IMR-90 (cell line): ENCODE data around the gene MMP23B. TPM values are rescaled to one million over a fixed set of nuclear protein-coding genes. Genes with fewer than 3 reads are reported as not detected.
A peak's percentile ranks its signal among the peaks of the same experiment; 100 is the strongest.

Experiments
- ATAC-seq: fragments of 200-7000 bp; cut with Tn5 transposase; 2 replicates; pipeline ENCODE4 v1.9.1; 2020; ENCODE audit warnings: low read depth, mild to moderate bottlenecking, moderate library complexity
- BruUV-seq: library from RNA; stranded (reverse); fragments of 400-500 nt; replicated peaks from 2 replicates; lab custom pipeline; 2021; lab: Mats Ljungman, UMichigan
- CTCF ChIA-PET: fragments of 300-600 bp; formaldehyde crosslinking; extraction: SDS; loops from one replicate; lab custom pipeline; 2021; ENCODE audit warnings: antibody characterized with exemption; lab: Yijun Ruan, JAX
- POLR2A ChIA-PET: fragments of 300-600 bp; sonication (Branson Sonifier 250); formaldehyde crosslinking; loops from one replicate; lab custom pipeline; 2022; ENCODE audit warnings: antibody characterized with exemption; ENCODE audit not compliant: unreplicated experiment; lab: Charles Lee
- DNase-seq: peaks from one replicate; pipeline ENCODE4 v3.0.0; 2013
- H2AFZ ChIP-seq: replicated peaks from 2 replicates; pipeline ENCODE3; 2013; ENCODE audit warnings: low read length, mild to moderate bottlenecking; ENCODE audit not compliant: poor library complexity
- H2AK5ac ChIP-seq: 2 replicates; pipeline ENCODE4 v1.6.1; 2013; ENCODE audit warnings: low read depth, low read length, inconsistent platforms
- H2AK9ac ChIP-seq: replicated peaks from 2 replicates; pipeline ENCODE3; 2013; ENCODE audit warnings: mild to moderate bottlenecking, low read depth, low read length, moderate library complexity; ENCODE audit not compliant: poor library complexity
- H2BK120ac ChIP-seq: 2 replicates; pipeline ENCODE4 v1.6.1; 2013; ENCODE audit warnings: low read depth, low read length, inconsistent platforms
- H2BK15ac ChIP-seq: 3 replicates; pipeline ENCODE4 v1.6.1; 2013; ENCODE audit warnings: low read depth, low read length, inconsistent platforms
- H2BK20ac ChIP-seq: 2 replicates; pipeline ENCODE4 v1.6.1; 2013; ENCODE audit warnings: low read depth, mild to moderate bottlenecking, inconsistent platforms, low read length, moderate library complexity
- H2BK5ac ChIP-seq: 2 replicates; pipeline ENCODE4 v1.6.1; 2013; ENCODE audit warnings: mild to moderate bottlenecking, low read depth, low read length, inconsistent platforms; ENCODE audit not compliant: poor library complexity, severe bottlenecking
- H3K14ac ChIP-seq: replicated peaks from 2 replicates; pipeline ENCODE4 v1.6.1; 2013; ENCODE audit warnings: low read depth, low read length, inconsistent platforms
- H3K18ac ChIP-seq: 2 replicates; pipeline ENCODE4 v1.6.1; 2013; ENCODE audit warnings: low read depth, low read length, control low read depth
- H3K23ac ChIP-seq: 2 replicates; pipeline ENCODE4 v1.6.1; 2013; ENCODE audit warnings: low read depth, low read length, inconsistent platforms
- H3K27ac ChIP-seq: 2 replicates; pipeline ENCODE4 v1.5.1; 2013; ENCODE audit warnings: mild to moderate bottlenecking, control low read depth, low read length; ENCODE audit not compliant: insufficient read depth
- H3K27me3 ChIP-seq: 2 replicates; pipeline ENCODE4 v1.6.1; 2013; ENCODE audit warnings: low read length; ENCODE audit not compliant: control insufficient read depth, insufficient read depth
- H3K36me3 ChIP-seq: 2 replicates; pipeline ENCODE4 v1.6.1; 2013; ENCODE audit warnings: low read length, mixed read lengths; ENCODE audit not compliant: control insufficient read depth, insufficient read depth
- H3K4ac ChIP-seq: 2 replicates; pipeline ENCODE4 v1.6.1; 2013; ENCODE audit warnings: low read depth, low read length, inconsistent platforms
- H3K4me1 ChIP-seq: 2 replicates; pipeline ENCODE4 v1.6.1; 2013; ENCODE audit warnings: low read length, mixed read lengths; ENCODE audit not compliant: control insufficient read depth, insufficient read depth
- H3K4me2 ChIP-seq: 2 replicates; pipeline ENCODE4 v1.6.1; 2013; ENCODE audit warnings: low read depth, mild to moderate bottlenecking, control low read depth, low read length, moderate library complexity
- H3K4me3 ChIP-seq: 2 replicates; pipeline ENCODE4 v1.5.1; 2013; ENCODE audit warnings: low read depth, mild to moderate bottlenecking, control low read depth, low read length, moderate library complexity; ENCODE audit not compliant: insufficient read depth
- H3K56ac ChIP-seq: 2 replicates; pipeline ENCODE4 v1.6.1; 2013; ENCODE audit warnings: low read length, inconsistent platforms; ENCODE audit not compliant: insufficient read depth; ENCODE audit errors: extremely low read depth
- H3K79me1 ChIP-seq, 2 experiments: 2 replicates each; pipeline ENCODE4 v1.6.1; 2013; ENCODE audit warnings: low read length in 2 of 2, inconsistent platforms in 1 of 2, low read depth in 1 of 2
- H3K9ac ChIP-seq: 2 replicates; pipeline ENCODE4 v1.6.1; 2013; ENCODE audit warnings: low read depth, low read length, control low read depth
- H3K9me1 ChIP-seq: 2 replicates; pipeline ENCODE4 v1.6.1; 2013; ENCODE audit warnings: low read length, inconsistent platforms; ENCODE audit not compliant: insufficient read depth
- H3K9me3 ChIP-seq: 2 replicates; pipeline ENCODE4 v1.6.1; 2013; ENCODE audit warnings: low read length; ENCODE audit not compliant: control insufficient read depth, insufficient read depth
- H4K20me1 ChIP-seq: 2 replicates; pipeline ENCODE4 v1.6.1; 2013; ENCODE audit warnings: low read length, inconsistent platforms; ENCODE audit not compliant: insufficient read depth
- H4K5ac ChIP-seq: 2 replicates; pipeline ENCODE4 v1.6.1; 2013; ENCODE audit warnings: mild to moderate bottlenecking, low read depth, low read length, control low read depth
- H4K8ac ChIP-seq, 2 experiments: 2 replicates each; pipeline ENCODE4 v1.6.1; 2013; ENCODE audit warnings: low read depth in 2 of 2, low read length in 2 of 2, control low read depth in 1 of 2, inconsistent platforms in 1 of 2
- H4K91ac ChIP-seq: 2 replicates; pipeline ENCODE4 v1.6.1; 2013; ENCODE audit warnings: low read depth, low read length, inconsistent platforms; ENCODE audit not compliant: insufficient read depth
- BHLHE40 ChIP-seq: fragments of 150-350 bp; IDR thresholded peaks from 2 replicates; pipeline ENCODE4 v1.6.1; 2016; ENCODE audit warnings: mild to moderate bottlenecking, low read depth, low read length
- CEBPB ChIP-seq: IDR thresholded peaks from 2 replicates; pipeline ENCODE4 v1.6.1; 2012; ENCODE audit warnings: low read depth, low read length, improper control_type of control experiment
- CHD1 ChIP-seq: IDR thresholded peaks from 2 replicates; pipeline ENCODE4 v1.6.1; 2012; ENCODE audit warnings: low read depth, low read length, improper control_type of control experiment
- CTCF ChIP-seq: conservative IDR thresholded peaks from 2 replicates; pipeline ENCODE4 v1.5.1; 2012; ENCODE audit warnings: mild to moderate bottlenecking, low read depth, low read length, improper control_type of control experiment
- ELK1 ChIP-seq: fragments of 150-350 bp; IDR thresholded peaks from 2 replicates; pipeline ENCODE4 v1.6.1; 2016; ENCODE audit warnings: low read depth, mild to moderate bottlenecking, low read length, moderate library complexity, borderline replicate concordance
- FOS ChIP-seq: fragments of 150-350 bp; IDR thresholded peaks from 2 replicates; pipeline ENCODE4 v1.6.1; 2016; ENCODE audit warnings: low read depth, low read length
- MAFK ChIP-seq: IDR thresholded peaks from 2 replicates; pipeline ENCODE4 v1.6.1; 2012; ENCODE audit warnings: low read depth, low read length, improper control_type of control experiment
- MAZ ChIP-seq: IDR thresholded peaks from 2 replicates; pipeline ENCODE4 v1.6.1; 2012; ENCODE audit warnings: low read depth, mild to moderate bottlenecking, low read length, improper control_type of control experiment, moderate library complexity, borderline replicate concordance
- MXI1 ChIP-seq: IDR thresholded peaks from 2 replicates; pipeline ENCODE4 v1.6.1; 2012; ENCODE audit warnings: low read depth, mild to moderate bottlenecking, low read length, moderate library complexity, borderline replicate concordance
- NFE2L2 ChIP-seq: fragments of 150-350 bp; IDR thresholded peaks from 2 replicates; pipeline ENCODE4 v1.6.1; 2016; ENCODE audit warnings: low read depth, mild to moderate bottlenecking, low read length
- POLR2A ChIP-seq: IDR thresholded peaks from 2 replicates; pipeline ENCODE4 v1.6.1; 2012; ENCODE audit warnings: mild to moderate bottlenecking, low read depth, low read length
- RAD21 ChIP-seq: IDR thresholded peaks from 2 replicates; pipeline ENCODE4 v1.6.1; 2012; ENCODE audit warnings: low read length, improper control_type of control experiment
- RFX5 ChIP-seq: IDR thresholded peaks from 2 replicates; pipeline ENCODE4 v1.8.0; 2012; ENCODE audit warnings: low read depth, mild to moderate bottlenecking, low read length, moderate library complexity
- SMC3 ChIP-seq: fragments of 150-350 bp; IDR thresholded peaks from 2 replicates; pipeline ENCODE4 v1.6.1; 2016; ENCODE audit warnings: low read depth, mild to moderate bottlenecking, antibody characterized with exemption, low read length, moderate library complexity
- USF2 ChIP-seq: fragments of 150-350 bp; IDR thresholded peaks from 2 replicates; pipeline ENCODE4 v1.6.1; 2017; ENCODE audit warnings: mild to moderate bottlenecking, antibody characterized with exemption, low read length, low read depth
- WGBS, 2 experiments: methylation state at CpG; one replicate each; pipeline versions ENCODE4 v1.1.5 to v1.1.7; 2013; ENCODE audit warnings: missing lambda C conversion rate in 2 of 2; ENCODE audit not compliant: insufficient read length in 1 of 2; ENCODE audit errors: extremely low coverage in 2 of 2; 5-methylcytosine and 5-hydroxymethylcytosine counted together
- dilution Hi-C: fragments of 300-500 bp; cut with HindIII; formaldehyde crosslinking; loops from one replicate; pipeline ENCODE4 v1.14.3; 2018; ENCODE audit warnings: low sequenced_read_pairs; ENCODE audit not compliant: unreplicated experiment
- in situ Hi-C: fragments of 300-500 bp; cut with MboI; formaldehyde crosslinking; loops from 3 replicates; pipeline ENCODE4 v1.14.3; 2019; ENCODE audit warnings: low sequenced_read_pairs, inconsistent platforms, mixed read lengths
- intact Hi-C: fragments of 100-400 bp; cut with micrococcal nuclease; formaldehyde crosslinking; loops from 2 replicates; pipeline ENCODE4 v1.10.0; 2022
- polyA plus RNA-seq, 3 experiments: library from polyadenylated mRNA; depleted of rRNA; stranded (reverse); fragments of >200 nt; gene quantifications; 2 replicates each; pipeline ENCODE4 v1.2.3, GENCODE V29; 2012; ENCODE audit warnings: low replicate concordance in 1 of 3
- total RNA-seq: library from RNA; depleted of rRNA; stranded (reverse); fragments of >200 nt; gene quantifications from 2 replicates; pipeline ENCODE4 v1.2.3, GENCODE V29; 2012

Gene MMP23B
- total and polyA plus RNA-seq, 2 of the 4 experiments (the other 2 are of a cell fraction) = 1.1 to 5.4 TPM

DNA sequence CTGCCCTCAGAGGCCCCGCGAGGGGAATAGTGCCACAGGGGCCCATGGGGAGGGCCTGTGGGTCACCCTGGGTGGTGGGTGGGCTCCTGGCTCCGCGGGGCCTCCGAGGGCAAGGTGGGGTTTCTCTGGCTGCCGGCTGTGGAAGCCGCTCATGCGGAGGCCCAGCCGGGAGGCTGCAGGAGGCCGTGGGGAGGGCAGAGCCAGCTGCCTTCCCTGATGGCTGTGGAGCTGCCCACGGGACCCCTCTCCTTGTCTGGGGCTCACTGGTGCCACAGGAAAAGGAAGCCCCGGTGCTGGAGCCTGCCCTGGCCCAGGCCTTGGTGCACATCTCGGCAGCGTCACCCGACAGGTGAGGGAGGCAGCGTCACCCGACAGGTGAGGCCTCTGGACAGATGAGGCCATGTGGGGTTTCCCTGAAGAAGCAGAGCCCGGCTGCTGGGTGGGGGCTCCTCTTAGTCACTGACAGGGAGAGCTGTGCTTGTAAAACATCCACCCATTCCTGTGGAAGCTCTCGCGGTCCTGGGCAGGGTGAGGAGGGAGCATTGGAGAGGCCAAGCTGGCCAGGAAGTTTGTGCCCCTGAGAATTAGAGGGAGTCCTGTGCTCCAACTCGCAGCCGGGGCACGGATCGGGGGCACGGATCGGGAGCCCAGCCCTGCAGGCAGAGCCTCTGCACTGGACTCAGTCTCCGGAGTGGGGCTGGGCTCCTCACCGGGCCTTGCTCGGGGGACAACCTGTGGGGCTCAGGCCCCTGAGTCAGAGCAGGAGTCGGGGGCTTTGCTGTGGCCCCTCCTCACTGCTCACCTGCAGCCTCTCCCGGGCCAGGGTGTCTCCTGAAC lies 10.6 kb upstream of the MMP23B start:
- in situ Hi-C loops = no loop called here
- BruUV-seq = no TSS peak
- no peak for TF ChIP-seq ELK1
- no peak for TF ChIP-seq CHD1
- no peak for TF ChIP-seq MAFK
- no peak for TF ChIP-seq SMC3
- TF ChIP-seq MXI1 = no peak
- no peak for TF ChIP-seq MAZ
- no peak for TF ChIP-seq USF2
- TF ChIP-seq RAD21 = no peak
- TF ChIP-seq CTCF = no peak
- no peak for TF ChIP-seq NFE2L2
- no peak for TF ChIP-seq CEBPB
- TF ChIP-seq FOS = no peak
- TF ChIP-seq BHLHE40 = no peak
- no peak for TF ChIP-seq POLR2A
- TF ChIP-seq RFX5 = no peak

More for the DNA sequence above, 10.6 kb upstream of the MMP23B start:
- POLR2A ChIA-PET = no interaction called here
- Histone ChIP-seq H2BK5ac (no peak overlapping the region), H4K5ac (no peak overlapping the region), H2AFZ (peak overlapping the region; percentile 43), H4K91ac (no peak overlapping the region), H2BK20ac (no peak overlapping the region), H4K20me1 (peaks cover 40% of the 10 kb centered on the region), H3K14ac (no peak overlapping the region), H3K56ac (no peak overlapping the region), H3K4me3 (no peak overlapping the region), H3K18ac (no peak overlapping the region), H3K27me3 (no peaks in the 10 kb centered on the region), H2AK5ac (no peak overlapping the region), H3K27ac (no peak overlapping the region), H3K36me3 (peaks cover 20% of the 10 kb centered on the region; the same call in 1 of the 2 replicates), H3K4ac (no peak overlapping the region), H3K79me1 (peaks cover 9 to 48% of the 10 kb centered on the region in 2 experiments; a peak in 3 of 4 replicates), H4K8ac (no peak overlapping the region), H2BK15ac (no peak overlapping the region), H2AK9ac (no peak overlapping the region), H3K9ac (no peak overlapping the region), H3K4me1 (peaks cover 9% of the 10 kb centered on the region), H3K9me1 (peaks cover 3% of the 10 kb centered on the region; the same call in 1 of the 2 replicates), H2BK120ac (no peak overlapping the region), H3K4me2 (no peak overlapping the region), H3K9me3 (no peaks in the 10 kb centered on the region), H3K23ac (no peak overlapping the region)
- dilution Hi-C loops = no loop called here
- CTCF ChIA-PET = no interaction called here
- no peak for ATAC-seq
- WGBS, 2 experiments = 91% methylated on average over 17 of the region's 31 CpGs; no CpG with 5 or more reads in 1 of the 2 experiments
- intact Hi-C loops = no loop called here
- no peak for DNase-seq
